ENCODE data around the gene CMSS1.
"Not testable (repeated sequence)": the region's sequence is repeated elsewhere in the genome, so short reads cannot be mapped to it uniquely, and the experiment has no call there.

CMSS1 gene

GRCh38 chr3:100205171-100205570 is 387.5 kb downstream of the CMSS1 start:
- DNase-seq, result no peak

GRCh38 chr3:100206687-100207086 is 389.0 kb downstream of the CMSS1 start:
- DNase-seq, result no peak

DNA sequence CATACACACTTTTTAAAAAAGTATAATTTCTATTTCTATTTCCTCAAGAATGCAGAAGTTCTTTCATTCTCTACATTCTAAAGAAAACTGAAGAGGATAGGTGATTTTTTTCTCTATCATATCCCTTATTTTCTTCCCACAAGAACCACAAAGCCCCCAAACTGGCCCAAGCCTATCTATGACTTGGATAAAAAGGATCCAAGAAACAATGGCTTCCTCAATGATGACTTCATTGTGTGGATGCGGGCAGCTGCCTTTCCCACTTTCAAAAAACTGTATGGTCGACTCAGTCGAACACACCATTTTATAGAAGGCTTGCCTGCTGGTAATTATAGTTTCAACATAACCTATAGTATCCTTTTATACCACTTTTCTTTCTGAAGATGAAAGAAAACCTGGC is 390.2 kb downstream of the CMSS1 start:
- DNase-seq, result no peak

DNA sequence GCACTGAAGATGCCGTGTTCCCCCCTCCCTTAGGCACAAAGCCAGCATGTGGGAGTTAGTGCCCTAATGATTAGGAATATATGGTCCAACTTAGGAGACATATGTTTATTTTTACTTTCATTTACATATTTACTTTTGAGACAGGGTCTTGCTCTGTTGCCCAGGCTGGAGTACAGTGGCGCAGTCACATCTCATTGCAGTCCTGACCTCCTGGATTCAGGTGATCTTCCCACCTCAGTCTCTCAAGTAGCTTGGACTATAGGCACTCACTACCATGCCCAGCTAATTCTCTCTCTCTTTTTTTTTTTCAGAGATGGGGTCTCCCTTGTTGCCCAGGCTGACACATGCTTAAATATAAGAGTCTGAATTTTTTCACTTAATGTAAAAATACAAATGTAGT is 391.5 kb downstream of the CMSS1 start:
- no peak for DNase-seq

DNA sequence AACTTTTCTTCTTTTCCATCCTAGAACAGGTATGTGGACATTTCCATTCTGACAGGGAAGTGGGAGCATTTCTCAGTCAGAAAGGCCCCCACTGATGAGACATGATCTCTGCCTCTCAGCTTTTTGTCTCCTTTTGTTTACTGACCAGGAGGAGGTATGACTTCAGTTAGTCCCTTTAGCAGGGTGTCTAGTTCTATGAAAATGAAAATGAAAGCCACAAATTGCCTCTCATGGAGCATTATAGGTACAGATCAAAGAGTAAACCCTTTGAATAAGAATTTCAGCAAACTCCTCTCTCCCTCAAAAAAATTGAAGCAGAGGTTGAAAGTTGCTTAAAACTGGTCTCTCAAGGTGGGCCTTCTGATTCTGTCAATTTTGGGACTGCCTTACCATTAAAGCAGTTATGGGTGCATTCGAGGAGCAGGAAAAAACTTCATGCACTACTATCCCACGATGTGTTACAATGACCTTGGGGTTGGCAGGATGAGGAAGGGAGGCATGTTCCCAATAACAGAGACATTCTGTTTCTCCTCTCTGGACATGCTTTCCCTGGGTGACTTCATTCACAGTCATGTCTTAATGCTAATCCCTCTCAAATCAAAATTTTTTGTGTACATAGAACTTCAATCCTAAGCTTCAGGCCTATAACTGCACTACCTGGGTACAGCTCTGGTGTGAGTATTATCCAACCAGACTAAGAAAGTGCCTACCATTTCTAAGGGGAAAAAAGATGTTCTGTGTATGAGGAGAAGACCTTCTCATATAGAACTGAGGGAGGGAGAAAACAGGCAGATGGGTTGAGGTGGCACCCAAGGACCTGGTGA is 392.5 kb downstream of the CMSS1 start:
- DNase-seq, result peak; percentile 68

GRCh38 chr3:100210772-100211135 is 393.1 kb downstream of the CMSS1 start:
- no peak for DNase-seq

GRCh38 chr3:100213891-100214573 is 396.4 kb downstream of the CMSS1 start:
- DNase-seq, result no peak

- DNase-seq, result no peak
These were observed 396.9 kb downstream of the CMSS1 start for GRCh38 chr3:100214574-100214964.

DNA sequence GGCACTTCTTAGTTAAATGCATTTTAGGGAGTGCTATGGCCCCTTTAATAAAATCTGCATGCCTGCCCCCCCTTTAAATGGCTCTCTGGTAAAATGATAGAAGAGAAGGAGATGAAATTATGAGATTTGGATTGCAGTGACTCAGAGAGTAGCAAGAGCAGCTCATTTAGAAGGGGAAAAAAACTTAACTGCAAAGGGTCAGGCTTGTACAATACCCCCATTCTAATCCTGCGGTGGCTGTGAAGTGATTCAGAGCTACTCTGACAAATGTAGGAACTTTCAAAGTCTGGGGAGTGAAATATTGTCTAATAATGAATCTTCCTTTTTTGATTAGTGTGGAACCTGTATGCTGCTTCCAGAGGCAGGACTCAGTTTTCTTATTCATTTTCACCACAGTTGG is 399.1 kb downstream of the CMSS1 start:
- DNase-seq, result no peak

- no peak for DNase-seq
These were observed 403.5 kb downstream of the CMSS1 start for GRCh38 chr3:100221159-100221558.

DNA sequence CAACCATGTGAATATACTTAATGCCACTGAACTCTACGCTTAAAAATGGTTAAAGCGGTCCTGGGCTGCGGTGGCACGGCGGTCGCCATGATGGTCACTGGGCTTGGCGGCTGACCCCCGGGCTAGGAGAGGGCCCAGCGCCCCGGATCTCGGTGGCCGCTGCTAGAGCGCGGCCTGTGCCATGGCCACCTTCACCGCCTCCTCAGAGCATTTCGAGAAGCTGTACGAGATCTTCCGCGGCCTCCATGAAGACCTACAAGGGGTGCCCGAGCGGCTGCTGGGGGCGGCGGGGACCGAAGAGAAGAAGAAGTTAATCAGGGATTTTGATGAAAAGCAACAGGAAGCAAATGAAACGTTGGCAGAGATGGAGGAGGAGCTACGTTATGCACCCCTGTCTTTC is 407.5 kb downstream of the CMSS1 start:
- no peak for DNase-seq

- no peak for DNase-seq
These were observed 408.2 kb downstream of the CMSS1 start for GRCh38 chr3:100225883-100226282.

DNA sequence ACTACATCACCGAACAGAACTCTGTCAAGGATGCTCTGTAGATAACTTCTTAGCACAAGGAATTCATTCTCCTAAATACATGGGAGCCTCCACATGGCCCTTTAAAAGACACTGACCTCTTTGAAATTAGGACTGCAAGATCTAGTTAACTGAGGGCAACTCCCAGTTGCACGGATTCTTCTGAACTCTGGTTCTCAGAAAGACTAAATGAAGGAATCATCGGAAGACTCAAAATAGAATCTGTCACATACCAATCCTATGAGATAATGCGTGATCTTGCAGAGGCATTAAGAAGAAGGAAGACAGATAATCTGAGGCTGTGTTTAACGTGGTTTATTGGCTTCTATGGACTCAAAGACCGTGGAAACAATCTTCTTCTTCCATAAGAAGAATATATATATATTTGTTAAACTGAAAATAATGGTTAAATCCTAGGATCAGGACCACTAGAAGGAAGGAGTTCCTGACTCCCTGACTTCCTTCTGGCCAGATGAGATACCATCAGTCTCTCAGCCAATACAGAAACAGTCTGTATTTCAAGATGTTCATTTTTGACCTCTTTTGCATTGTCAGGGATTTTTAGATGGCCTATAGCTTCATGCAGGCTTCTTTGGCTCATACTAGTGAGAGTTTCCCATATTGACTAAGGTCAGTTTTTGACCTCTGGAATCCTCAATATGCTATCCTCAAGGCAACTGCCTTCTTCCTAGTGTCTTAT is 409.2 kb downstream of the CMSS1 start:
- DNase-seq, result peak; percentile 83

DNA sequence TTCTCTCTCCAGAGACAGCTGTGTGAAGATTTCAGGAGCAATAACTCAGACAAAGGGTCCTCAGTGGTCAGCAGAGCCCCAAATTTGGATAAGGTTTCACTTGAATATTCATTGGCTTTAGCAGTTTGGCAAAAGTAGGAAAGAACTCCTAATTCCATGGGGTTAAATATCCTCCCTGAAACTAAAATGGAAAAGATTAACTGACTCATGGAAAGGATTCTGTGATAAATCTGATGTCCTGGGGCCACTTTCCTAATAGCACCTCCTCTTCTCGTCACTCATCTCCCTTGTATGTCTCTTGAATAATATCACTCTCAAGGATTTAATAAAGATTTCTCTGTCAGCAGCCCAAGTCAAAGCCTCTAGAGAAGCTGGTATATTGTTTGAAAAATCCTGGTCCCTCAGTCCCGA is 409.9 kb downstream of the CMSS1 start:
- no peak for DNase-seq

- no peak for DNase-seq
These were observed 410.6 kb downstream of the CMSS1 start for GRCh38 chr3:100228247-100228646.

- not testable (repeated sequence) for DNase-seq
These were observed 411.5 kb downstream of the CMSS1 start for GRCh38 chr3:100229188-100229587.

DNA sequence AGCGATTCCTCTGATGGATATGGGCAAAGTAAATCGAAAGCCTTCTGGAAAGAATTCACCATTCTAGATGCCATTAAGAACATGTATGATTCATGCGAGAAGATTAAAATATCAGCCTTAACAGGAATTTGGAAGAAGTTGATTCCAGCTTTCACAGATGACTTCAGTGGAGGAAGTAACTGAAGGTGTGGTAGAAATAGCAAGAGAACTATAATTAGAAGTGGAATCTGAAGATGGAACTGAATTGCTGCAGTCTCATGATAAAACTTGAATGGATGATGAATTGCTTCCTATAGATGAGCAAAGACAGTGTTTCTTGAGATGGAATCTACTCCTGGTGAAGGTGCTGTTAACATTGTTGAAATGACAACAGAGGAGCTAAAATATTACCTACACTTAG is 413.0 kb downstream of the CMSS1 start:
- DNase-seq, result no peak

Measured in OCI-M1 (cell line).